GM18505 (cell line): Measurements from ENCODE around the gene BEND4.
"Not testable (repeated sequence)": the region's sequence is repeated elsewhere in the genome, so short reads cannot be mapped to it uniquely, and the experiment has no call there.

Experiments
- ATAC-seq: cut with Tn5 transposase; IDR thresholded peaks from one replicate; pipeline ENCODE4 v1.9.1; 2021; ENCODE audit not compliant: unreplicated experiment
- POLR2A ChIP-seq: IDR thresholded peaks from 4 replicates; pipeline ENCODE4 v1.6.1; 2011; ENCODE audit warnings: borderline replicate concordance; ENCODE audit not compliant: insufficient read depth, insufficient read length; ENCODE audit errors: extremely low read depth

The BEND4 gene

GRCh38 chr4:42152507-42153504 is at the start of gene BEND4:
Gene BEND4 (minus strand): TSS chr4:42152655. CDS start chr4:42152143, 512 bp downstream.
- ATAC-seq = no peak
- no peak for TF ChIP-seq POLR2A

GRCh38 chr4:42197341-42197740 is 44.9 kb upstream of the BEND4 start:
- no peak for ATAC-seq
- TF ChIP-seq POLR2A = no peak

- no peak for TF ChIP-seq POLR2A
- ATAC-seq = no peak
Observed at GRCh38 chr4:42172921-42173320, 20.5 kb upstream of the BEND4 start.

GRCh38 chr4:42172128-42172790 is 19.8 kb upstream of the BEND4 start:
- ATAC-seq = no peak
- TF ChIP-seq POLR2A = no peak

GRCh38 chr4:42167709-42168108 is 15.3 kb upstream of the BEND4 start:
- peak; percentile 100 for ATAC-seq
- no peak for TF ChIP-seq POLR2A

- not testable (repeated sequence) for ATAC-seq
Observed at GRCh38 chr4:42166186-42166585, 13.7 kb upstream of the BEND4 start.

- no peak for TF ChIP-seq POLR2A
- ATAC-seq = no peak
Observed at GRCh38 chr4:42159271-42160001, 7.0 kb upstream of the BEND4 start.

- TF ChIP-seq POLR2A = no peak
- peak; percentile 55 for ATAC-seq
Observed at GRCh38 chr4:42151568-42152506, 618 bp downstream of the BEND4 start.

GRCh38 chr4:42150653-42151567 is 1.5 kb downstream of the BEND4 start:
- peak; percentile 42 for ATAC-seq
- TF ChIP-seq POLR2A = no peak

- no peak for TF ChIP-seq POLR2A
- ATAC-seq = no peak
Observed at GRCh38 chr4:42149004-42149403, 3.5 kb downstream of the BEND4 start.

- ATAC-seq = no peak
- no peak for TF ChIP-seq POLR2A
Observed at GRCh38 chr4:42148425-42148824, 4.0 kb downstream of the BEND4 start.
